IMR-90 (cell line): ENCODE measurements around the gene IL13. TPM values are rescaled to one million over a fixed set of nuclear protein-coding genes. Genes with fewer than 3 reads are reported as not detected.

Source experiments
- ATAC-seq: fragments of 200-7000 bp; cut with Tn5 transposase; 2 replicates; pipeline ENCODE4 v1.9.1; 2020; ENCODE audit warnings: low read depth, mild to moderate bottlenecking, moderate library complexity
- BruUV-seq: library from RNA; stranded (reverse); fragments of 400-500 nt; replicated peaks from 2 replicates; lab custom pipeline; 2021; lab: Mats Ljungman, UMichigan
- CTCF ChIA-PET: fragments of 300-600 bp; formaldehyde crosslinking; extraction: SDS; loops from one replicate; lab custom pipeline; 2021; ENCODE audit warnings: antibody characterized with exemption; lab: Yijun Ruan, JAX
- POLR2A ChIA-PET: fragments of 300-600 bp; sonication (Branson Sonifier 250); formaldehyde crosslinking; loops from one replicate; lab custom pipeline; 2022; ENCODE audit warnings: antibody characterized with exemption; ENCODE audit not compliant: unreplicated experiment; lab: Charles Lee
- DNase-seq: peaks from one replicate; pipeline ENCODE4 v3.0.0; 2013
- H2AFZ ChIP-seq: replicated peaks from 2 replicates; pipeline ENCODE3; 2013; ENCODE audit warnings: low read length, mild to moderate bottlenecking; ENCODE audit not compliant: poor library complexity
- H2AK5ac ChIP-seq: 2 replicates; pipeline ENCODE4 v1.6.1; 2013; ENCODE audit warnings: low read depth, low read length, inconsistent platforms
- H2AK9ac ChIP-seq: replicated peaks from 2 replicates; pipeline ENCODE3; 2013; ENCODE audit warnings: mild to moderate bottlenecking, low read depth, low read length, moderate library complexity; ENCODE audit not compliant: poor library complexity
- H2BK120ac ChIP-seq: 2 replicates; pipeline ENCODE4 v1.6.1; 2013; ENCODE audit warnings: low read depth, low read length, inconsistent platforms
- H2BK15ac ChIP-seq: 3 replicates; pipeline ENCODE4 v1.6.1; 2013; ENCODE audit warnings: low read depth, low read length, inconsistent platforms
- H2BK20ac ChIP-seq: 2 replicates; pipeline ENCODE4 v1.6.1; 2013; ENCODE audit warnings: low read depth, mild to moderate bottlenecking, inconsistent platforms, low read length, moderate library complexity
- H2BK5ac ChIP-seq: 2 replicates; pipeline ENCODE4 v1.6.1; 2013; ENCODE audit warnings: mild to moderate bottlenecking, low read depth, low read length, inconsistent platforms; ENCODE audit not compliant: poor library complexity, severe bottlenecking
- H3K14ac ChIP-seq: replicated peaks from 2 replicates; pipeline ENCODE4 v1.6.1; 2013; ENCODE audit warnings: low read depth, low read length, inconsistent platforms
- H3K18ac ChIP-seq: 2 replicates; pipeline ENCODE4 v1.6.1; 2013; ENCODE audit warnings: low read depth, low read length, control low read depth
- H3K23ac ChIP-seq: 2 replicates; pipeline ENCODE4 v1.6.1; 2013; ENCODE audit warnings: low read depth, low read length, inconsistent platforms
- H3K27ac ChIP-seq: 2 replicates; pipeline ENCODE4 v1.5.1; 2013; ENCODE audit warnings: mild to moderate bottlenecking, control low read depth, low read length; ENCODE audit not compliant: insufficient read depth
- H3K27me3 ChIP-seq: 2 replicates; pipeline ENCODE4 v1.6.1; 2013; ENCODE audit warnings: low read length; ENCODE audit not compliant: control insufficient read depth, insufficient read depth
- H3K36me3 ChIP-seq: 2 replicates; pipeline ENCODE4 v1.6.1; 2013; ENCODE audit warnings: low read length, mixed read lengths; ENCODE audit not compliant: control insufficient read depth, insufficient read depth
- H3K4ac ChIP-seq: 2 replicates; pipeline ENCODE4 v1.6.1; 2013; ENCODE audit warnings: low read depth, low read length, inconsistent platforms
- H3K4me1 ChIP-seq: 2 replicates; pipeline ENCODE4 v1.6.1; 2013; ENCODE audit warnings: low read length, mixed read lengths; ENCODE audit not compliant: control insufficient read depth, insufficient read depth
- H3K4me2 ChIP-seq: 2 replicates; pipeline ENCODE4 v1.6.1; 2013; ENCODE audit warnings: low read depth, mild to moderate bottlenecking, control low read depth, low read length, moderate library complexity
- H3K4me3 ChIP-seq: 2 replicates; pipeline ENCODE4 v1.5.1; 2013; ENCODE audit warnings: low read depth, mild to moderate bottlenecking, control low read depth, low read length, moderate library complexity; ENCODE audit not compliant: insufficient read depth
- H3K56ac ChIP-seq: 2 replicates; pipeline ENCODE4 v1.6.1; 2013; ENCODE audit warnings: low read length, inconsistent platforms; ENCODE audit not compliant: insufficient read depth; ENCODE audit errors: extremely low read depth
- H3K79me1 ChIP-seq, 2 experiments: 2 replicates each; pipeline ENCODE4 v1.6.1; 2013; ENCODE audit warnings: low read length in 2 of 2, inconsistent platforms in 1 of 2, low read depth in 1 of 2
- H3K9ac ChIP-seq: 2 replicates; pipeline ENCODE4 v1.6.1; 2013; ENCODE audit warnings: low read depth, low read length, control low read depth
- H3K9me1 ChIP-seq: 2 replicates; pipeline ENCODE4 v1.6.1; 2013; ENCODE audit warnings: low read length, inconsistent platforms; ENCODE audit not compliant: insufficient read depth
- H3K9me3 ChIP-seq: 2 replicates; pipeline ENCODE4 v1.6.1; 2013; ENCODE audit warnings: low read length; ENCODE audit not compliant: control insufficient read depth, insufficient read depth
- H4K20me1 ChIP-seq: 2 replicates; pipeline ENCODE4 v1.6.1; 2013; ENCODE audit warnings: low read length, inconsistent platforms; ENCODE audit not compliant: insufficient read depth
- H4K5ac ChIP-seq: 2 replicates; pipeline ENCODE4 v1.6.1; 2013; ENCODE audit warnings: mild to moderate bottlenecking, low read depth, low read length, control low read depth
- H4K8ac ChIP-seq, 2 experiments: 2 replicates each; pipeline ENCODE4 v1.6.1; 2013; ENCODE audit warnings: low read depth in 2 of 2, low read length in 2 of 2, control low read depth in 1 of 2, inconsistent platforms in 1 of 2
- H4K91ac ChIP-seq: 2 replicates; pipeline ENCODE4 v1.6.1; 2013; ENCODE audit warnings: low read depth, low read length, inconsistent platforms; ENCODE audit not compliant: insufficient read depth
- ELK1 ChIP-seq: fragments of 150-350 bp; IDR thresholded peaks from 2 replicates; pipeline ENCODE4 v1.6.1; 2016; ENCODE audit warnings: low read depth, mild to moderate bottlenecking, low read length, moderate library complexity, borderline replicate concordance
- MAZ ChIP-seq: IDR thresholded peaks from 2 replicates; pipeline ENCODE4 v1.6.1; 2012; ENCODE audit warnings: low read depth, mild to moderate bottlenecking, low read length, improper control_type of control experiment, moderate library complexity, borderline replicate concordance
- dilution Hi-C: fragments of 300-500 bp; cut with HindIII; formaldehyde crosslinking; loops from one replicate; pipeline ENCODE4 v1.14.3; 2018; ENCODE audit warnings: low sequenced_read_pairs; ENCODE audit not compliant: unreplicated experiment
- in situ Hi-C: fragments of 300-500 bp; cut with MboI; formaldehyde crosslinking; loops from 3 replicates; pipeline ENCODE4 v1.14.3; 2019; ENCODE audit warnings: low sequenced_read_pairs, inconsistent platforms, mixed read lengths
- intact Hi-C: fragments of 100-400 bp; cut with micrococcal nuclease; formaldehyde crosslinking; loops from 2 replicates; pipeline ENCODE4 v1.10.0; 2022
- polyA plus RNA-seq, 3 experiments: library from polyadenylated mRNA; depleted of rRNA; stranded (reverse); fragments of >200 nt; gene quantifications; 2 replicates each; pipeline ENCODE4 v1.2.3, GENCODE V29; 2012; ENCODE audit warnings: low replicate concordance in 1 of 3
- total RNA-seq: library from RNA; depleted of rRNA; stranded (reverse); fragments of >200 nt; gene quantifications from 2 replicates; pipeline ENCODE4 v1.2.3, GENCODE V29; 2012; rRNA removed

Gene IL13
- total and polyA plus RNA-seq, 2 of the 4 experiments (the other 2 are of a cell fraction): not detected

- no TSS peak for BruUV-seq
- H4K8ac ChIP-seq: no peak overlapping the region
- no peaks in the 10 kb centered on the region for H4K20me1 ChIP-seq
- no peak overlapping the region for H3K4ac ChIP-seq
- H2AFZ ChIP-seq: no peak overlapping the region
- no peaks in the 10 kb centered on the region for H3K9me1 ChIP-seq
- DNase-seq (no peak), ATAC-seq (no peak)
- no peak overlapping the region for H2BK5ac ChIP-seq
- H3K9ac ChIP-seq: no peak overlapping the region
- no peak for TF ChIP-seq MAZ
- TF ChIP-seq ELK1: no peak
- no peak overlapping the region for H2BK15ac ChIP-seq
- CTCF ChIA-PET: interaction anchor here (0.7 to 1.5 kb wide), 2 partner anchors 28 to 181 kb away, joined by 3 to 6 read pairs; no protein-coding TSS in a partner anchor
- no peaks in the 10 kb centered on the region for H3K4me1 ChIP-seq
- no peaks in the 10 kb centered on the region; the same call in 1 of the 2 replicates for H3K36me3 ChIP-seq
- H3K14ac ChIP-seq: no peak overlapping the region
- H2AK5ac ChIP-seq: no peak overlapping the region
- dilution Hi-C loops (no loop called here), in situ Hi-C loops (no loop called here), intact Hi-C loops (loop anchor here (5.0 to 10.0 kb wide), 2 partner anchors 96 to 184 kb away; no protein-coding TSS in a partner anchor)
- no peak overlapping the region for H2AK9ac ChIP-seq
- no peak overlapping the region for H3K18ac ChIP-seq
- POLR2A ChIA-PET: no interaction called here
- H3K56ac ChIP-seq: no peak overlapping the region
- no peak overlapping the region for H3K27ac ChIP-seq
- H4K5ac ChIP-seq: no peak overlapping the region
- H4K91ac ChIP-seq: no peak overlapping the region
- H3K9me3 ChIP-seq: no peaks in the 10 kb centered on the region
- H3K4me2 ChIP-seq: no peak overlapping the region
- H3K27me3 ChIP-seq: no peaks in the 10 kb centered on the region
- H2BK20ac ChIP-seq: no peak overlapping the region
- no peak overlapping the region for H3K23ac ChIP-seq
- no peaks in the 10 kb centered on the region for H3K79me1 ChIP-seq
- H3K4me3 ChIP-seq: no peak overlapping the region
- H2BK120ac ChIP-seq: no peak overlapping the region
These were observed 50.7 kb downstream of the IL13 start for GRCh38 chr5:132708645-132709044.

Other genes with a start within 250 kb of the IL13 start
- gene IRF1, start 167.4 kb upstream of the IL13 start, total RNA-seq: 6.9 and 11.1 TPM in 2 replicates
- 16.5 and 18.9 TPM in 2 replicates for gene IRF1, start 167.4 kb upstream of the IL13 start, polyA plus RNA-seq (2012; rRNA removed)
- gene IL5, start 114.7 kb upstream of the IL13 start, total RNA-seq: not detected in 2 replicates
- gene IL5, start 114.7 kb upstream of the IL13 start, polyA plus RNA-seq (2012; rRNA removed): not detected in 2 replicates
- 5.2 and 13.3 TPM in 2 replicates for gene RAD50, start 101.2 kb upstream of the IL13 start, total RNA-seq
- 6.2 and 7.2 TPM in 2 replicates for gene RAD50, start 101.2 kb upstream of the IL13 start, polyA plus RNA-seq (2012; rRNA removed)
- gene IL4, start 15.8 kb downstream of the IL13 start, total RNA-seq: not detected in 2 replicates
- not detected in 2 replicates for gene IL4, start 15.8 kb downstream of the IL13 start, polyA plus RNA-seq (2012; rRNA removed)
- 4.3 and 9.4 TPM in 2 replicates for gene KIF3A, start 79.4 kb downstream of the IL13 start, total RNA-seq
- 3.4 and 4.5 TPM in 2 replicates for gene KIF3A, start 79.4 kb downstream of the IL13 start, polyA plus RNA-seq (2012; rRNA removed)
- gene CCNI2, start 89.3 kb downstream of the IL13 start, total RNA-seq: not detected in 2 replicates
- gene CCNI2, start 89.3 kb downstream of the IL13 start, polyA plus RNA-seq (2012; rRNA removed): not detected in 2 replicates
- gene SEPTIN8, start 119.1 kb downstream of the IL13 start, total RNA-seq: 60.5 and 67.2 TPM in 2 replicates
- 54.7 and 56.2 TPM in 2 replicates for gene SEPTIN8, start 119.1 kb downstream of the IL13 start, polyA plus RNA-seq (2012; rRNA removed)
- gene SOWAHA, start 155.1 kb downstream of the IL13 start, total RNA-seq: under 0.01 TPM in 1 of 2 replicates, not detected in the other
- gene SOWAHA, start 155.1 kb downstream of the IL13 start, polyA plus RNA-seq (2012; rRNA removed): 0.03 TPM in 1 of 2 replicates, not detected in the other
- gene SHROOM1, start 172.5 kb downstream of the IL13 start, total RNA-seq: 1.4 and 2.5 TPM in 2 replicates
- 6.3 and 8.8 TPM in 2 replicates for gene SHROOM1, start 172.5 kb downstream of the IL13 start, polyA plus RNA-seq (2012; rRNA removed)
- 0.18 and 0.28 TPM in 2 replicates for gene GDF9, start 208.3 kb downstream of the IL13 start, total RNA-seq
- gene GDF9, start 208.3 kb downstream of the IL13 start, polyA plus RNA-seq (2012; rRNA removed): 0.16 and 0.21 TPM in 2 replicates
- 69.7 and 73.7 TPM in 2 replicates for gene UQCRQ, start 208.5 kb downstream of the IL13 start, total RNA-seq
- 292 and 406 TPM in 2 replicates for gene UQCRQ, start 208.5 kb downstream of the IL13 start, polyA plus RNA-seq (2012; rRNA removed)
- under 0.01 TPM in 2 replicates for gene LEAP2, start 215.5 kb downstream of the IL13 start, total RNA-seq
- gene LEAP2, start 215.5 kb downstream of the IL13 start, polyA plus RNA-seq (2012; rRNA removed): 0.23 and 0.36 TPM in 2 replicates